IMR-90 (cell line): ENCODE results near the gene BTLA. TPM values are rescaled to one million over a fixed set of nuclear protein-coding genes. Genes with fewer than 3 reads are reported as not detected.

Experiments used
- ATAC-seq: fragments of 200-7000 bp; cut with Tn5 transposase; 2 replicates; pipeline ENCODE4 v1.9.1; 2020; ENCODE audit warnings: low read depth, mild to moderate bottlenecking, moderate library complexity
- BruUV-seq: library from RNA; stranded (reverse); fragments of 400-500 nt; replicated peaks from 2 replicates; lab custom pipeline; 2021; lab: Mats Ljungman, UMichigan
- CTCF ChIA-PET: fragments of 300-600 bp; formaldehyde crosslinking; extraction: SDS; loops from one replicate; lab custom pipeline; 2021; ENCODE audit warnings: antibody characterized with exemption; lab: Yijun Ruan, JAX
- POLR2A ChIA-PET: fragments of 300-600 bp; sonication (Branson Sonifier 250); formaldehyde crosslinking; loops from one replicate; lab custom pipeline; 2022; ENCODE audit warnings: antibody characterized with exemption; ENCODE audit not compliant: unreplicated experiment; lab: Charles Lee
- DNase-seq: peaks from one replicate; pipeline ENCODE4 v3.0.0; 2013
- H2AFZ ChIP-seq: replicated peaks from 2 replicates; pipeline ENCODE3; 2013; ENCODE audit warnings: low read length, mild to moderate bottlenecking; ENCODE audit not compliant: poor library complexity
- H2AK5ac ChIP-seq: 2 replicates; pipeline ENCODE4 v1.6.1; 2013; ENCODE audit warnings: low read depth, low read length, inconsistent platforms
- H2AK9ac ChIP-seq: replicated peaks from 2 replicates; pipeline ENCODE3; 2013; ENCODE audit warnings: mild to moderate bottlenecking, low read depth, low read length, moderate library complexity; ENCODE audit not compliant: poor library complexity
- H2BK120ac ChIP-seq: 2 replicates; pipeline ENCODE4 v1.6.1; 2013; ENCODE audit warnings: low read depth, low read length, inconsistent platforms
- H2BK15ac ChIP-seq: 3 replicates; pipeline ENCODE4 v1.6.1; 2013; ENCODE audit warnings: low read depth, low read length, inconsistent platforms
- H2BK20ac ChIP-seq: 2 replicates; pipeline ENCODE4 v1.6.1; 2013; ENCODE audit warnings: low read depth, mild to moderate bottlenecking, inconsistent platforms, low read length, moderate library complexity
- H2BK5ac ChIP-seq: 2 replicates; pipeline ENCODE4 v1.6.1; 2013; ENCODE audit warnings: mild to moderate bottlenecking, low read depth, low read length, inconsistent platforms; ENCODE audit not compliant: poor library complexity, severe bottlenecking
- H3K14ac ChIP-seq: replicated peaks from 2 replicates; pipeline ENCODE4 v1.6.1; 2013; ENCODE audit warnings: low read depth, low read length, inconsistent platforms
- H3K18ac ChIP-seq: 2 replicates; pipeline ENCODE4 v1.6.1; 2013; ENCODE audit warnings: low read depth, low read length, control low read depth
- H3K23ac ChIP-seq: 2 replicates; pipeline ENCODE4 v1.6.1; 2013; ENCODE audit warnings: low read depth, low read length, inconsistent platforms
- H3K27ac ChIP-seq: 2 replicates; pipeline ENCODE4 v1.5.1; 2013; ENCODE audit warnings: mild to moderate bottlenecking, control low read depth, low read length; ENCODE audit not compliant: insufficient read depth
- H3K27me3 ChIP-seq: 2 replicates; pipeline ENCODE4 v1.6.1; 2013; ENCODE audit warnings: low read length; ENCODE audit not compliant: control insufficient read depth, insufficient read depth
- H3K36me3 ChIP-seq: 2 replicates; pipeline ENCODE4 v1.6.1; 2013; ENCODE audit warnings: low read length, mixed read lengths; ENCODE audit not compliant: control insufficient read depth, insufficient read depth
- H3K4ac ChIP-seq: 2 replicates; pipeline ENCODE4 v1.6.1; 2013; ENCODE audit warnings: low read depth, low read length, inconsistent platforms
- H3K4me1 ChIP-seq: 2 replicates; pipeline ENCODE4 v1.6.1; 2013; ENCODE audit warnings: low read length, mixed read lengths; ENCODE audit not compliant: control insufficient read depth, insufficient read depth
- H3K4me2 ChIP-seq: 2 replicates; pipeline ENCODE4 v1.6.1; 2013; ENCODE audit warnings: low read depth, mild to moderate bottlenecking, control low read depth, low read length, moderate library complexity
- H3K4me3 ChIP-seq: 2 replicates; pipeline ENCODE4 v1.5.1; 2013; ENCODE audit warnings: low read depth, mild to moderate bottlenecking, control low read depth, low read length, moderate library complexity; ENCODE audit not compliant: insufficient read depth
- H3K56ac ChIP-seq: 2 replicates; pipeline ENCODE4 v1.6.1; 2013; ENCODE audit warnings: low read length, inconsistent platforms; ENCODE audit not compliant: insufficient read depth; ENCODE audit errors: extremely low read depth
- H3K79me1 ChIP-seq, 2 experiments: 2 replicates each; pipeline ENCODE4 v1.6.1; 2013; ENCODE audit warnings: low read length in 2 of 2, inconsistent platforms in 1 of 2, low read depth in 1 of 2
- H3K9ac ChIP-seq: 2 replicates; pipeline ENCODE4 v1.6.1; 2013; ENCODE audit warnings: low read depth, low read length, control low read depth
- H3K9me1 ChIP-seq: 2 replicates; pipeline ENCODE4 v1.6.1; 2013; ENCODE audit warnings: low read length, inconsistent platforms; ENCODE audit not compliant: insufficient read depth
- H3K9me3 ChIP-seq: 2 replicates; pipeline ENCODE4 v1.6.1; 2013; ENCODE audit warnings: low read length; ENCODE audit not compliant: control insufficient read depth, insufficient read depth
- H4K20me1 ChIP-seq: 2 replicates; pipeline ENCODE4 v1.6.1; 2013; ENCODE audit warnings: low read length, inconsistent platforms; ENCODE audit not compliant: insufficient read depth
- H4K5ac ChIP-seq: 2 replicates; pipeline ENCODE4 v1.6.1; 2013; ENCODE audit warnings: mild to moderate bottlenecking, low read depth, low read length, control low read depth
- H4K8ac ChIP-seq, 2 experiments: 2 replicates each; pipeline ENCODE4 v1.6.1; 2013; ENCODE audit warnings: low read depth in 2 of 2, low read length in 2 of 2, control low read depth in 1 of 2, inconsistent platforms in 1 of 2
- H4K91ac ChIP-seq: 2 replicates; pipeline ENCODE4 v1.6.1; 2013; ENCODE audit warnings: low read depth, low read length, inconsistent platforms; ENCODE audit not compliant: insufficient read depth
- CEBPB ChIP-seq: IDR thresholded peaks from 2 replicates; pipeline ENCODE4 v1.6.1; 2012; ENCODE audit warnings: low read depth, low read length, improper control_type of control experiment
- CHD1 ChIP-seq: IDR thresholded peaks from 2 replicates; pipeline ENCODE4 v1.6.1; 2012; ENCODE audit warnings: low read depth, low read length, improper control_type of control experiment
- FOS ChIP-seq: fragments of 150-350 bp; IDR thresholded peaks from 2 replicates; pipeline ENCODE4 v1.6.1; 2016; ENCODE audit warnings: low read depth, low read length
- MAFK ChIP-seq: IDR thresholded peaks from 2 replicates; pipeline ENCODE4 v1.6.1; 2012; ENCODE audit warnings: low read depth, low read length, improper control_type of control experiment
- MAZ ChIP-seq: IDR thresholded peaks from 2 replicates; pipeline ENCODE4 v1.6.1; 2012; ENCODE audit warnings: low read depth, mild to moderate bottlenecking, low read length, improper control_type of control experiment, moderate library complexity, borderline replicate concordance
- MXI1 ChIP-seq: IDR thresholded peaks from 2 replicates; pipeline ENCODE4 v1.6.1; 2012; ENCODE audit warnings: low read depth, mild to moderate bottlenecking, low read length, moderate library complexity, borderline replicate concordance
- NFE2L2 ChIP-seq: fragments of 150-350 bp; IDR thresholded peaks from 2 replicates; pipeline ENCODE4 v1.6.1; 2016; ENCODE audit warnings: low read depth, mild to moderate bottlenecking, low read length
- RAD21 ChIP-seq: IDR thresholded peaks from 2 replicates; pipeline ENCODE4 v1.6.1; 2012; ENCODE audit warnings: low read length, improper control_type of control experiment
- RCOR1 ChIP-seq: IDR thresholded peaks from 2 replicates; pipeline ENCODE4 v1.6.1; 2012; ENCODE audit warnings: mild to moderate bottlenecking, low read length, improper control_type of control experiment; ENCODE audit not compliant: insufficient replicate concordance
- RFX5 ChIP-seq: IDR thresholded peaks from 2 replicates; pipeline ENCODE4 v1.8.0; 2012; ENCODE audit warnings: low read depth, mild to moderate bottlenecking, low read length, moderate library complexity
- WGBS, 2 experiments: methylation state at CpG; one replicate each; pipeline versions ENCODE4 v1.1.5 to v1.1.7; 2013; ENCODE audit warnings: missing lambda C conversion rate in 2 of 2; ENCODE audit not compliant: insufficient read length in 1 of 2; ENCODE audit errors: extremely low coverage in 2 of 2; 5-methylcytosine and 5-hydroxymethylcytosine counted together
- dilution Hi-C: fragments of 300-500 bp; cut with HindIII; formaldehyde crosslinking; loops from one replicate; pipeline ENCODE4 v1.14.3; 2018; ENCODE audit warnings: low sequenced_read_pairs; ENCODE audit not compliant: unreplicated experiment
- in situ Hi-C: fragments of 300-500 bp; cut with MboI; formaldehyde crosslinking; loops from 3 replicates; pipeline ENCODE4 v1.14.3; 2019; ENCODE audit warnings: low sequenced_read_pairs, inconsistent platforms, mixed read lengths
- intact Hi-C: fragments of 100-400 bp; cut with micrococcal nuclease; formaldehyde crosslinking; loops from 2 replicates; pipeline ENCODE4 v1.10.0; 2022
- polyA plus RNA-seq, 3 experiments: library from polyadenylated mRNA; depleted of rRNA; stranded (reverse); fragments of >200 nt; gene quantifications; 2 replicates each; pipeline ENCODE4 v1.2.3, GENCODE V29; 2012; ENCODE audit warnings: low replicate concordance in 1 of 3
- total RNA-seq: library from RNA; depleted of rRNA; stranded (reverse); fragments of >200 nt; gene quantifications from 2 replicates; pipeline ENCODE4 v1.2.3, GENCODE V29; 2012
- TF ChIP-seq, protein P1 (sequence below): fragments of 150-350 bp; IDR thresholded peaks from 2 replicates; pipeline ENCODE4 v1.6.1; 2016; ENCODE audit warnings: low read depth, mild to moderate bottlenecking, low read length, moderate library complexity, borderline replicate concordance
- TF ChIP-seq, protein P2 (sequence below): conservative IDR thresholded peaks from 2 replicates; pipeline ENCODE4 v1.5.1; 2012; ENCODE audit warnings: mild to moderate bottlenecking, low read depth, low read length, improper control_type of control experiment

Gene BTLA
- total and polyA plus RNA-seq, 2 of the 4 experiments (the other 2 are of a cell fraction) = not detected

DNA sequence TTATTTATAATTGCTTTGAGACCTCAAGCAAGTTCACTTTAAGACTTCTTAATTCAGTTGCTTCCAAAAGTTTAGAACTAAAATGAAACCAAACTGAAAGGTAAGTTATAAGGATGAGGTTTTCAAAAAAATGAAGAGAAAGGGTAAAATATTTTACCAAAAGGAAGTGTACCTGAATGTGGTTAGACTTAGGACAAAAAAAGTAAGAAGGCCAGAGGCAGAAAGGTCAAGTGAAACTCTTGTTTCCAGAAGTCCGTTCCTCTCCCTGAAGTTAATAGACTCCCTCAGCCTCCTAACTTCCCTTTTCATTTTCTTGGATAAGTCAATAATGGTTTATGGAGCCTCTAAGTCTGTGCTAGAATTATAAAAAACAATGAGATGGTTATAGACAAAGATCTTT lies 16.6 kb downstream of the BTLA start:
- ChIA-PET POLR2A (no interaction called here), CTCF (no interaction called here)
- H4K20me1 ChIP-seq = no peaks in the 10 kb centered on the region
- no peak overlapping the region for H2AK9ac ChIP-seq
- no peak overlapping the region for H3K23ac ChIP-seq
- no peaks in the 10 kb centered on the region for H3K9me3 ChIP-seq
- no peaks in the 10 kb centered on the region for H3K4me1 ChIP-seq
- WGBS, 2 experiments = no CpG with 5 or more reads among the region's 1 CpG
- in situ Hi-C loops = no loop called here
- no peaks in the 10 kb centered on the region; the same call in none of the 2 replicates for H3K27me3 ChIP-seq
- no peaks in the 10 kb centered on the region for H3K36me3 ChIP-seq
- H3K56ac ChIP-seq = no peak overlapping the region
- no peak overlapping the region for H2BK15ac ChIP-seq
- H2AFZ ChIP-seq = no peak overlapping the region
- H3K79me1 ChIP-seq = no peaks in the 10 kb centered on the region
- no peak overlapping the region for H2AK5ac ChIP-seq
- TF ChIP-seq CHD1 (no peak), MAZ (no peak), FOS (no peak), NFE2L2 (no peak), CEBPB (no peak), MAFK (no peak), RFX5 (no peak), MXI1 (no peak), RAD21 (no peak), RCOR1 (no peak)
- TF ChIP-seq, protein P1, sequence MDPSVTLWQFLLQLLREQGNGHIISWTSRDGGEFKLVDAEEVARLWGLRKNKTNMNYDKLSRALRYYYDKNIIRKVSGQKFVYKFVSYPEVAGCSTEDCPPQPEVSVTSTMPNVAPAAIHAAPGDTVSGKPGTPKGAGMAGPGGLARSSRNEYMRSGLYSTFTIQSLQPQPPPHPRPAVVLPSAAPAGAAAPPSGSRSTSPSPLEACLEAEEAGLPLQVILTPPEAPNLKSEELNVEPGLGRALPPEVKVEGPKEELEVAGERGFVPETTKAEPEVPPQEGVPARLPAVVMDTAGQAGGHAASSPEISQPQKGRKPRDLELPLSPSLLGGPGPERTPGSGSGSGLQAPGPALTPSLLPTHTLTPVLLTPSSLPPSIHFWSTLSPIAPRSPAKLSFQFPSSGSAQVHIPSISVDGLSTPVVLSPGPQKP = no peak
- TF ChIP-seq, protein P2, sequence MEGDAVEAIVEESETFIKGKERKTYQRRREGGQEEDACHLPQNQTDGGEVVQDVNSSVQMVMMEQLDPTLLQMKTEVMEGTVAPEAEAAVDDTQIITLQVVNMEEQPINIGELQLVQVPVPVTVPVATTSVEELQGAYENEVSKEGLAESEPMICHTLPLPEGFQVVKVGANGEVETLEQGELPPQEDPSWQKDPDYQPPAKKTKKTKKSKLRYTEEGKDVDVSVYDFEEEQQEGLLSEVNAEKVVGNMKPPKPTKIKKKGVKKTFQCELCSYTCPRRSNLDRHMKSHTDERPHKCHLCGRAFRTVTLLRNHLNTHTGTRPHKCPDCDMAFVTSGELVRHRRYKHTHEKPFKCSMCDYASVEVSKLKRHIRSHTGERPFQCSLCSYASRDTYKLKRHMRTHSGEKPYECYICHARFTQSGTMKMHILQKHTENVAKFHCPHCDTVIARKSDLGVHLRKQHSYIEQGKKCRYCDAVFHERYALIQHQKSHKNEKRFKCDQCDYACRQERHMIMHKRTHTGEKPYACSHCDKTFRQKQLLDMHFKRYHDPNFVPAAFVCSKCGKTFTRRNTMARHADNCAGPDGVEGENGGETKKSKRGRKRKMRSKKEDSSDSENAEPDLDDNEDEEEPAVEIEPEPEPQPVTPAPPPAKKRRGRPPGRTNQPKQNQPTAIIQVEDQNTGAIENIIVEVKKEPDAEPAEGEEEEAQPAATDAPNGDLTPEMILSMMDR = no peak
- no peak for DNase-seq
- no peak overlapping the region for H3K9ac ChIP-seq
- no peak overlapping the region for H2BK5ac ChIP-seq
- intact Hi-C loops = no loop called here
- H2BK120ac ChIP-seq = no peak overlapping the region
- no peak overlapping the region for H3K18ac ChIP-seq
- H4K5ac ChIP-seq = no peak overlapping the region
- no peak overlapping the region for H4K91ac ChIP-seq
- no peak overlapping the region for H3K4me2 ChIP-seq
- no peaks in the 10 kb centered on the region for H3K9me1 ChIP-seq
- H3K14ac ChIP-seq = no peak overlapping the region
- dilution Hi-C loops = no loop called here
- ATAC-seq = no peak
- no peak overlapping the region for H3K27ac ChIP-seq
- H4K8ac ChIP-seq = no peak overlapping the region
- no peak overlapping the region for H3K4me3 ChIP-seq
- H3K4ac ChIP-seq = no peak overlapping the region
- BruUV-seq = no TSS peak
- H2BK20ac ChIP-seq = no peak overlapping the region
